HL-60 (cell line): ENCODE measurements around the gene NCEH1.
"Not testable (repeated sequence)": the region's sequence is repeated elsewhere in the genome, so short reads cannot be mapped to it uniquely, and the experiment has no call there.

ENCODE experiments used
- DNase-seq, 2 experiments: peaks; one replicate each; pipeline ENCODE4 v3.0.0-alpha.2; 2010 to 2020; ENCODE audit warnings: low read depth in 1 of 2, low spot score in 1 of 2
- H3K27ac ChIP-seq: fragments of 250-450 bp; sonication (Bioruptor Pico); replicated peaks from 2 replicates; pipeline ENCODE4 v1.5.1; 2020; ENCODE audit warnings: mild to moderate bottlenecking, moderate library complexity
- H3K27me3 ChIP-seq: fragments of 250-450 bp; sonication (Bioruptor Pico); 2 replicates; pipeline ENCODE4 v1.5.1; 2021; ENCODE audit warnings: mild to moderate bottlenecking, moderate library complexity; ENCODE audit not compliant: insufficient read depth, poor library complexity, severe bottlenecking
- H3K4me3 ChIP-seq: replicated peaks from 2 replicates; pipeline ENCODE4 v1.5.1; 2011; ENCODE audit warnings: mild to moderate bottlenecking, control low read depth, low read length; ENCODE audit not compliant: insufficient read depth
- GABPA ChIP-seq: IDR thresholded peaks from 2 replicates; pipeline ENCODE4 v1.6.1; 2012; ENCODE audit warnings: low read depth
- POLR2AphosphoS5 ChIP-seq: IDR thresholded peaks from 2 replicates; pipeline ENCODE4 v1.6.1; 2012; ENCODE audit warnings: low read depth
- SPI1 ChIP-seq: IDR thresholded peaks from 2 replicates; pipeline ENCODE4 v1.6.1; 2012; ENCODE audit warnings: low read depth, mild to moderate bottlenecking, borderline replicate concordance
- TF ChIP-seq, protein P1 (sequence below): IDR thresholded peaks from 2 replicates; pipeline ENCODE4 v1.6.1; 2012; ENCODE audit warnings: low read depth; ENCODE audit not compliant: insufficient replicate concordance
- TF ChIP-seq, protein P2 (sequence below): IDR thresholded peaks from one replicate; pipeline ENCODE4 v1.5.1; 2011; ENCODE audit warnings: low read length, control low read depth, inconsistent platforms; ENCODE audit not compliant: insufficient read depth

Gene NCEH1

GRCh38 chr3:172707030-172707429 lies 3.8 kb downstream of the NCEH1 start:
- H3K4me3 ChIP-seq: no peak overlapping the region
- TF ChIP-seq, protein P1, sequence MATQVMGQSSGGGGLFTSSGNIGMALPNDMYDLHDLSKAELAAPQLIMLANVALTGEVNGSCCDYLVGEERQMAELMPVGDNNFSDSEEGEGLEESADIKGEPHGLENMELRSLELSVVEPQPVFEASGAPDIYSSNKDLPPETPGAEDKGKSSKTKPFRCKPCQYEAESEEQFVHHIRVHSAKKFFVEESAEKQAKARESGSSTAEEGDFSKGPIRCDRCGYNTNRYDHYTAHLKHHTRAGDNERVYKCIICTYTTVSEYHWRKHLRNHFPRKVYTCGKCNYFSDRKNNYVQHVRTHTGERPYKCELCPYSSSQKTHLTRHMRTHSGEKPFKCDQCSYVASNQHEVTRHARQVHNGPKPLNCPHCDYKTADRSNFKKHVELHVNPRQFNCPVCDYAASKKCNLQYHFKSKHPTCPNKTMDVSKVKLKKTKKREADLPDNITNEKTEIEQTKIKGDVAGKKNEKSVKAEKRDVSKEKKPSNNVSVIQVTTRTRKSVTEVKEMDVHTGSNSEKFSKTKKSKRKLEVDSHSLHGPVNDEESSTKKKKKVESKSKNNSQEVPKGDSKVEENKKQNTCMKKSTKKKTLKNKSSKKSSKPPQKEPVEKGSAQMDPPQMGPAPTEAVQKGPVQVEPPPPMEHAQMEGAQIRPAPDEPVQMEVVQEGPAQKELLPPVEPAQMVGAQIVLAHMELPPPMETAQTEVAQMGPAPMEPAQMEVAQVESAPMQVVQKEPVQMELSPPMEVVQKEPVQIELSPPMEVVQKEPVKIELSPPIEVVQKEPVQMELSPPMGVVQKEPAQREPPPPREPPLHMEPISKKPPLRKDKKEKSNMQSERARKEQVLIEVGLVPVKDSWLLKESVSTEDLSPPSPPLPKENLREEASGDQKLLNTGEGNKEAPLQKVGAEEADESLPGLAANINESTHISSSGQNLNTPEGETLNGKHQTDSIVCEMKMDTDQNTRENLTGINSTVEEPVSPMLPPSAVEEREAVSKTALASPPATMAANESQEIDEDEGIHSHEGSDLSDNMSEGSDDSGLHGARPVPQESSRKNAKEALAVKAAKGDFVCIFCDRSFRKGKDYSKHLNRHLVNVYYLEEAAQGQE: no peak
- TF ChIP-seq GABPA (no peak), POLR2AphosphoS5 (no peak), SPI1 (peak; percentile 61; the same call in 1 of the 2 replicates)
- TF ChIP-seq, protein P2, sequence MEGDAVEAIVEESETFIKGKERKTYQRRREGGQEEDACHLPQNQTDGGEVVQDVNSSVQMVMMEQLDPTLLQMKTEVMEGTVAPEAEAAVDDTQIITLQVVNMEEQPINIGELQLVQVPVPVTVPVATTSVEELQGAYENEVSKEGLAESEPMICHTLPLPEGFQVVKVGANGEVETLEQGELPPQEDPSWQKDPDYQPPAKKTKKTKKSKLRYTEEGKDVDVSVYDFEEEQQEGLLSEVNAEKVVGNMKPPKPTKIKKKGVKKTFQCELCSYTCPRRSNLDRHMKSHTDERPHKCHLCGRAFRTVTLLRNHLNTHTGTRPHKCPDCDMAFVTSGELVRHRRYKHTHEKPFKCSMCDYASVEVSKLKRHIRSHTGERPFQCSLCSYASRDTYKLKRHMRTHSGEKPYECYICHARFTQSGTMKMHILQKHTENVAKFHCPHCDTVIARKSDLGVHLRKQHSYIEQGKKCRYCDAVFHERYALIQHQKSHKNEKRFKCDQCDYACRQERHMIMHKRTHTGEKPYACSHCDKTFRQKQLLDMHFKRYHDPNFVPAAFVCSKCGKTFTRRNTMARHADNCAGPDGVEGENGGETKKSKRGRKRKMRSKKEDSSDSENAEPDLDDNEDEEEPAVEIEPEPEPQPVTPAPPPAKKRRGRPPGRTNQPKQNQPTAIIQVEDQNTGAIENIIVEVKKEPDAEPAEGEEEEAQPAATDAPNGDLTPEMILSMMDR: no peak
- no peak for DNase-seq
- no peaks in the 10 kb centered on the region for H3K27me3 ChIP-seq
- H3K27ac ChIP-seq: no peak overlapping the region

- DNase-seq: no peak
- TF ChIP-seq, protein P1: no peak
- TF ChIP-seq, protein P2: no peak
- TF ChIP-seq POLR2AphosphoS5 (no peak), GABPA (no peak), SPI1 (no peak)
- H3K27me3 ChIP-seq: no peaks in the 10 kb centered on the region
- H3K4me3 ChIP-seq: no peak overlapping the region
- no peak overlapping the region for H3K27ac ChIP-seq
Observed at GRCh38 chr3:172705170-172705569, 5.7 kb downstream of the NCEH1 start.

DNA sequence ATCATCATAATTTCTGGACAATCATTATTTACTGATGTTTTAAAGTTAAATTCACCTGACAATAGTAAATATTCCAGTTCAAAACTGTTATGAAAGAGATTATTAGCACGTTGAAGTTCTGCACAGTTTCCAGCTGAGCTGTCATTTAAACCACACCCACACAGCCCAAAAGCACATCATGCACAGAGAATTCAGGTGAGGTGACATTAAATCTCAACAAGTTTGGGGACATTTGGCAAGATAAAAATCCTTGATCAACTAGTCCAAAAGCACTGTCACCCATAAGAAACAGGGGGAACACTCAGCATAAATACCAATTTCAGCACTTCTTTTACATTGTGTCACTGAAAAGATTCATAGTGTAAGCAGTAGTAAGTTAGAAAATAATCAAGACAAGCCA lies 6.9 kb downstream of the NCEH1 start:
- no peak for DNase-seq
- H3K4me3 ChIP-seq: no peak overlapping the region
- no peaks in the 10 kb centered on the region for H3K27me3 ChIP-seq
- H3K27ac ChIP-seq: no peak overlapping the region
- no peak for TF ChIP-seq POLR2AphosphoS5
- no peak for TF ChIP-seq GABPA
- TF ChIP-seq, protein P2: no peak
- TF ChIP-seq, protein P1: no peak
- no peak for TF ChIP-seq SPI1

DNA sequence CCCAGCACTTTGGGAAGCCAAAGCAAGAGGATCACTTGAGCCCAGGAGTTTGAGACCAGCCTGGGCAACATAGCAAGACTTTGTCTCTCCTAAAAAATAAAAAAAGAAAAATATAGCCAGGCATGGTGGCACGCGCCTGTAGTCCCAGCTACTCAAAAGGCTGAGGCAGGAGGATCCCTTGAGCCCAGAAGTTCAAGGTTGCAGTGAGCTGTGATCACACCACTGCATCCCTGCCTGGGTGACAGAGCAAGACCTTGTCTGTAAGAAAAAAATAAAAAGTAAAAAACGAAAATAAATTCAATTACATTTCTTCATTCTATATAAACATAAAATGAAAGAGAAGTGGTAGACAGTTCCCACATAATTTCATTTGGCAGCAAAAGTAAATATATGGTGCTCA lies 8.1 kb downstream of the NCEH1 start:
- DNase-seq, H3K4me3 ChIP-seq, H3K27ac ChIP-seq, H3K27me3 ChIP-seq: not testable (repeated sequence)
